Measurements from ENCODE around the gene VMAC. TPM values are rescaled to one million over a fixed set of nuclear protein-coding genes. Genes with fewer than 3 reads are reported as not detected.

The VMAC gene
- total and polyA plus RNA-seq, 2 of the 8 experiments (the other 6 are each of a cell fraction or from before 2014, with no cell fraction given): 1.3 to 2.2 TPM

GRCh38 chr19:5895890-5896289 is 8.8 kb upstream of the VMAC start:
- Histone ChIP-seq H3K18ac (ENCODE audit: extremely low read depth, low read length) (no peak overlapping the region), H3K9ac (replicated peaks in 1 of 4; ENCODE audit: extremely low read depth in 1 of 4, low read depth in 3 of 4, low read length in 3 of 4) (no peak overlapping the region), H3K9me3 (ENCODE audit: insufficient read depth in 2 of 2, low read depth in 1 of 2, low read length in 1 of 2) (no peaks in the 10 kb centered on the region), H3K4me1 (replicated peaks in 1 of 4; ENCODE audit: control insufficient read depth in 3 of 4, insufficient read depth in 4 of 4, low read length in 3 of 4) (peaks cover 0 to 11% (median 4%) of the 10 kb centered on the region in 4 experiments; a peak in 5 of 7 replicates), H4K8ac (ENCODE audit: extremely low read depth, insufficient read depth, low read length) (no peak overlapping the region), H3K23ac (ENCODE audit: insufficient read length) (no peak overlapping the region), H2BK20ac (ENCODE audit: low read length) (no peak overlapping the region), H3K56ac (replicated peaks; ENCODE audit: insufficient read length, low read depth, low read length) (no peak overlapping the region), H2AK5ac (ENCODE audit: low read depth, low read length) (no peak overlapping the region), H3K27me3 (replicated peaks in 1 of 4; ENCODE audit: control insufficient read depth in 3 of 4, extremely low read depth in 1 of 4, insufficient read depth in 3 of 4, low read length in 3 of 4) (peaks cover 0 to 1% (median 0%) of the 10 kb centered on the region in 4 experiments; a peak in 3 of 7 replicates), H2BK15ac (ENCODE audit: low read length) (no peak overlapping the region), H3K79me1 (ENCODE audit: low read depth, low read length) (peaks cover 2% of the 10 kb centered on the region; the same call in 1 of the 2 replicates), H3K79me2 (ENCODE audit: control insufficient read depth in 1 of 2, insufficient read depth in 2 of 2, low read length in 2 of 2) (peaks cover 0 to 16% of the 10 kb centered on the region in 2 experiments; a peak in 2 of 4 replicates), H3K23me2 (ENCODE audit: low read depth, low read length) (no peaks in the 10 kb centered on the region), H3K4me2 (ENCODE audit: insufficient read depth in 1 of 2, low read depth in 2 of 2, low read length in 2 of 2) (no peak overlapping the region), H2BK12ac (ENCODE audit: low read depth, low read length) (no peak overlapping the region), H3K36me3 (ENCODE audit: control insufficient read depth in 2 of 4, insufficient read depth in 4 of 4, low read length in 3 of 4) (peaks cover 0 to 16% (median 8%) of the 10 kb centered on the region in 4 experiments; a peak in 5 of 8 replicates), H3K14ac (ENCODE audit: insufficient read length) (no peak overlapping the region), H4K5ac (ENCODE audit: insufficient read length, low read depth, low read length) (no peak overlapping the region), H2BK120ac (replicated peaks; ENCODE audit: low read depth, low read length) (no peak overlapping the region), H3K4me3 (ENCODE audit: extremely low read depth in 1 of 4, insufficient read depth in 2 of 4, low read depth in 3 of 4, low read length in 4 of 4) (no peak overlapping the region), H2AFZ (ENCODE audit: low read length) (no peak overlapping the region), H4K20me1 (replicated peaks in 1 of 2; ENCODE audit: control insufficient read depth in 1 of 2, insufficient read depth in 2 of 2, low read length in 2 of 2) (peaks cover 6 to 21% of the 10 kb centered on the region in 2 experiments), H3K4ac (replicated peaks; ENCODE audit: insufficient read length, low read depth, low read length) (no peak overlapping the region), H2BK5ac (ENCODE audit: low read depth, low read length) (no peak overlapping the region), H4K91ac (replicated peaks; ENCODE audit: insufficient read length, low read length) (no peak overlapping the region), H3K27ac (ENCODE audit: low read depth, low read length) (no peak overlapping the region)
- FAIRE-seq (no peak), DNase-seq (ENCODE audit: low read depth in 1 of 2, low spot score in 2 of 2) (no peak)
- ChIA-PET CTCF (ENCODE audit: partially characterized antibody) (interaction anchor here (0.8 to 1.7 kb wide), 3 partner anchors 88 to 92 kb away, joined by 3 to 4 read pairs (median 4); no protein-coding TSS in a partner anchor), POLR2A (ENCODE audit: partially characterized antibody) (interaction anchor here (1.2 to 3.7 kb wide), 5 partner anchors 8 to 126 kb away, joined by 4 to 20 read pairs (median 6); partner anchors contain the start of genes NDUFA11 and VMAC)
- 91% methylated on average over 7 of the region's 8 CpGs; no CpG with 5 or more reads in 1 of the 2 experiments for WGBS, 2 experiments (ENCODE audit: extremely low coverage in 1 of 2, insufficient coverage in 1 of 2, insufficient read length in 1 of 2, insufficient replicate concordance in 2 of 2, low coverage in 1 of 2, low lambda C conversion rate in 2 of 2, missing lambda C conversion rate in 1 of 2)
- TF ChIP-seq BRCA1 (IDR thresholded peaks at IDR 0.05; ENCODE audit: low read depth, low read length) (no peak), BACH1 (IDR thresholded peaks at IDR 0.05; ENCODE audit: low read length) (no peak), EGR1 (IDR thresholded peaks at IDR 0.05; ENCODE audit: borderline replicate concordance, low read depth, low read length) (no peak), KDM5A (IDR thresholded peaks at IDR 0.05; ENCODE audit: low read length) (no peak), RAD21 (IDR thresholded peaks at IDR 0.05 in 1 of 2, conservative IDR thresholded peaks at IDR 0.05 in 1 of 2; ENCODE audit: low read depth in 2 of 2, low read length in 2 of 2) (no peak), YY1 (IDR thresholded peaks at IDR 0.05; ENCODE audit: low read depth, low read length) (no peak), JUND (IDR thresholded peaks at IDR 0.05; ENCODE audit: low read length) (no peak), NRF1 (IDR thresholded peaks at IDR 0.05; ENCODE audit: low read depth, low read length) (no peak), MAFK (IDR thresholded peaks at IDR 0.05; ENCODE audit: low read depth, low read length) (no peak), RBBP5 (IDR thresholded peaks at IDR 0.05; ENCODE audit: borderline replicate concordance, low read depth, low read length) (no peak), NANOG (IDR thresholded peaks at IDR 0.05; ENCODE audit: insufficient read depth, low read depth, low read length, poor library complexity, severe bottlenecking) (no peak)
- TF ChIP-seq, protein P1, sequence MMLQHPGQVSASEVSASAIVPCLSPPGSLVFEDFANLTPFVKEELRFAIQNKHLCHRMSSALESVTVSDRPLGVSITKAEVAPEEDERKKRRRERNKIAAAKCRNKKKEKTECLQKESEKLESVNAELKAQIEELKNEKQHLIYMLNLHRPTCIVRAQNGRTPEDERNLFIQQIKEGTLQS (IDR thresholded peaks at IDR 0.05; ENCODE audit: insufficient read depth, low read depth, low read length): no peak
- TF ChIP-seq, protein P2, sequence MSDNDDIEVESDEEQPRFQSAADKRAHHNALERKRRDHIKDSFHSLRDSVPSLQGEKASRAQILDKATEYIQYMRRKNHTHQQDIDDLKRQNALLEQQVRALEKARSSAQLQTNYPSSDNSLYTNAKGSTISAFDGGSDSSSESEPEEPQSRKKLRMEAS (IDR thresholded peaks at IDR 0.05): no peak
